ENCODE measurements around the gene C19orf18. TPM values are rescaled to one million over a fixed set of nuclear protein-coding genes. Genes with fewer than 3 reads are reported as not detected.

The C19orf18 gene
- 0.95 TPM for polyA plus RNA-seq (2013, experiment 1 of 2)
- 1.1 TPM for polyA plus RNA-seq (2013, experiment 2 of 2)

DNA sequence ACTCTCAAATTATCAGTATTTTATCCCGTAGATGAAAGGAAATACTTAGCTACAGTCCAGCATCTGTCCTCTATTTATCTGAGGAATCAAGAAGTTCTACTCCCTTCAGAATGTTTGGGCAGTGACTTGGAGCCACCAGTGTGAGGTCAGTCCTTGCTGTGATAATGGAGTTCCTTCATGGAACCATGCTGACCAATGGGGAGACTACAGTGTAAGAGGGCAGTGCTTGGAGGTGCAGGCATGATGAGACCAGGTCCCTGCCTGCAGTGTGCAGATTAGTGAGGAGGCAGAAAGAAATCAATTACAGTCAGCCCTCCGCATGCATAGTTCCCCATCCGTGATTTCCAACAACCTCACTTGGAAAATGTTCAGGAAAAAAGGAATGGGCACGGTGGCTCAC lies at the start of gene C19orf18:
Gene C19orf18, minus strand, starts transcription at position 101 of the 400 bp plus-strand sequence. CDS start 102 bp downstream, outside the sequence.
- Histone ChIP-seq H2BK120ac (ENCODE audit: low read depth, low read length) (no peak within 1 kb of the TSS), H3K9ac (ENCODE audit: low read depth, low read length, poor library complexity) (no peak within 1 kb of the TSS), H3K4ac (ENCODE audit: low read length) (no peak within 1 kb of the TSS), H3K27ac (replicated peaks; ENCODE audit: low read length) (no peak within 1 kb of the TSS), H3K4me2 (ENCODE audit: insufficient read depth, low read length, poor library complexity, severe bottlenecking) (no peak within 1 kb of the TSS), H4K91ac (ENCODE audit: low read depth, low read length, poor library complexity) (no peak within 1 kb of the TSS), H2BK12ac (ENCODE audit: low read length) (no peak within 1 kb of the TSS), H2AFZ (ENCODE audit: low read length) (no peak within 1 kb of the TSS), H2BK5ac (ENCODE audit: low read length) (no peak within 1 kb of the TSS), H3K79me1 (ENCODE audit: low read depth, low read length) (no peaks in the 10 kb centered on the region), H3K9me3 (replicated peaks in 1 of 2; ENCODE audit: control insufficient read depth in 2 of 2, insufficient read depth in 1 of 2, low read depth in 1 of 2, low read length in 2 of 2) (peaks cover 62 to 85% of the 10 kb centered on the region in 2 donors), H2BK15ac (ENCODE audit: low read length) (no peak within 1 kb of the TSS), H3K14ac (ENCODE audit: low read length) (no peak within 1 kb of the TSS), H3K27me3 (ENCODE audit: control insufficient read depth in 3 of 3, insufficient read depth in 3 of 3, low read depth in 1 of 3, low read length in 3 of 3) (no peaks in the 10 kb centered on the region), H3K23ac (ENCODE audit: low read depth, low read length, poor library complexity) (no peak within 1 kb of the TSS), H3K36me3 (replicated peaks in 1 of 2; ENCODE audit: control insufficient read depth in 2 of 2, insufficient read depth in 2 of 2, low read length in 2 of 2) (peaks cover 24 to 57% of the 10 kb centered on the region in 2 donors), H2AK5ac (ENCODE audit: low read depth, low read length) (no peak within 1 kb of the TSS), H4K8ac (ENCODE audit: low read depth, low read length) (no peak within 1 kb of the TSS), H3K4me3 (ENCODE audit: low read length in 2 of 2) (no peak within 1 kb of the TSS), H3K18ac (ENCODE audit: low read length) (no peak within 1 kb of the TSS), H3K4me1 (ENCODE audit: control insufficient read depth in 2 of 2, insufficient read depth in 1 of 2, low read depth in 1 of 2, low read length in 2 of 2) (no peaks in the 10 kb centered on the region)
- WGBS, 2 donors (ENCODE audit: extremely low coverage in 2 of 2, insufficient read length in 2 of 2, insufficient replicate concordance in 1 of 2), result no CpG with 5 or more reads among the region's 4 CpGs
- no peak for DNase-seq (ENCODE audit: low spot score)

DNA sequence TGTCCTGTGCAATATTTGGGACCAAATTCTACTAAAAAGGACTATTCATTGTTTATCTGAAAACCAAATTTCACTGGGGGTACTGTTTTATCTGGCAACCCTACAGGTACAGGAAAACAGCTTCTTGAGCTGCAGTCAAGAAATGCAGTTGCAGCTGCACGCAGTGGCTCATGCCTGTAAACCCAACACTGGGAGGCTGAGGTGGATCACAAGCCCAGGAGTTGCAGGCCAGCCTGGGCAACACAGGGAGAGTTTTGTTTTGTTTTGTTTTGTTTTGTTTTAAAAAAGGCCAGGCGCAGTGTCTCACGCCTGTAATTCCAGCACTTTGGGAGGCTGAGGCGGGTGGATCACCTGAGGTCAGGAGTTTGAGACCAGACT lies 47.9 kb upstream of the C19orf18 start:
- no peak overlapping the region for H2BK5ac ChIP-seq (ENCODE audit: low read length)
- no CpG with 5 or more reads among the region's 4 CpGs for WGBS, 2 donors (ENCODE audit: extremely low coverage in 2 of 2, insufficient read length in 2 of 2, insufficient replicate concordance in 1 of 2)
- H3K4ac ChIP-seq (ENCODE audit: low read length), result no peak overlapping the region
- H2AFZ ChIP-seq (ENCODE audit: low read length), result no peak overlapping the region
- no peak overlapping the region for H2AK5ac ChIP-seq (ENCODE audit: low read depth, low read length)
- H3K36me3 ChIP-seq (replicated peaks in 1 of 2; ENCODE audit: control insufficient read depth in 2 of 2, insufficient read depth in 2 of 2, low read length in 2 of 2), result no peaks in the 10 kb centered on the region
- no peak overlapping the region for H4K8ac ChIP-seq (ENCODE audit: low read depth, low read length)
- peaks cover 22 to 24% of the 10 kb centered on the region in 2 donors for H3K9me3 ChIP-seq (replicated peaks in 1 of 2; ENCODE audit: control insufficient read depth in 2 of 2, insufficient read depth in 1 of 2, low read depth in 1 of 2, low read length in 2 of 2)
- no peak overlapping the region for H3K27ac ChIP-seq (replicated peaks; ENCODE audit: low read length)
- H3K9ac ChIP-seq (ENCODE audit: low read depth, low read length, poor library complexity), result no peak overlapping the region
- no peaks in the 10 kb centered on the region for H3K79me1 ChIP-seq (ENCODE audit: low read depth, low read length)
- H3K4me3 ChIP-seq (ENCODE audit: low read length in 2 of 2), result no peak overlapping the region
- H2BK15ac ChIP-seq (ENCODE audit: low read length), result no peak overlapping the region
- H3K27me3 ChIP-seq (ENCODE audit: control insufficient read depth in 3 of 3, insufficient read depth in 3 of 3, low read depth in 1 of 3, low read length in 3 of 3), result no peaks in the 10 kb centered on the region
- H4K91ac ChIP-seq (ENCODE audit: low read depth, low read length, poor library complexity), result no peak overlapping the region
- no peak overlapping the region for H3K18ac ChIP-seq (ENCODE audit: low read length)
- no peak overlapping the region for H2BK120ac ChIP-seq (ENCODE audit: low read depth, low read length)
- no peak overlapping the region for H3K4me2 ChIP-seq (ENCODE audit: insufficient read depth, low read length, poor library complexity, severe bottlenecking)
- no peak overlapping the region for H3K14ac ChIP-seq (ENCODE audit: low read length)
- no peak for DNase-seq (ENCODE audit: low spot score)
- H3K23ac ChIP-seq (ENCODE audit: low read depth, low read length, poor library complexity), result no peak overlapping the region
- no peak overlapping the region for H2BK12ac ChIP-seq (ENCODE audit: low read length)
- H3K4me1 ChIP-seq (ENCODE audit: control insufficient read depth in 2 of 2, insufficient read depth in 1 of 2, low read depth in 1 of 2, low read length in 2 of 2), result no peaks in the 10 kb centered on the region

DNA sequence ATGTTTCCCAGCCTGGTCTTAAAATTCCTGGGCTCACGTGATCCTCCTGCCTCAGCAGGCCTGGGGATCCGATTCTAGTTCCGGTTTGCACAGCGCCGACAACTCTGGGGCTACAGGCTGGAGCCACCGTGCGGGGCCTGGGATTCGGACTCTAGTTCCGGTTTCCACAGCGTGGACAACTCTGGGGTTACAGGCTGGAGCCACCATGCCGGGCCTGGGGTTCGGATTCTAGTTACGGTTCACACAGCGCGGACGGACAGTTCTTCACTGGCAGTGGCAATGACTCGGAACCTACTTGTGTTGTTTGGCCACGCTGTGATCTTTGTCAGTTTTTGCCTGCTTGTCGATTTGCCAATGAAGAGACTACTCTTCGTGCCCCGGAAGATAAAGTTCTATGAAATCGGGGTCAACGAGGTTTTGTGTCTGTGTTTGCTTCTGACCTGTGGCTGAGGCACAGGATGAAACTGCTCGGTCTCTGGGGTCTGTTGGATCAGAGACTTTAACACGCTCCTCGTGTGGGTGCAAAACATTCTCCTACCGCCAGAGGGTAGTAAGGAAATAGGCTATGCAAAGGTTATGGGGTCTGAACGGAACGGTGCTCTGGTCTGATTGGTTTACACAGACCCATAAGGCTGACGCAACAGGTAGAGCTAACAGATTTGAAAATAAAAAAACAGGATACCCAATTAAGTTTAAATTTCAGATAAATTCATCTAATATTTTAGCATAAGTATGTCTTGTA lies 47.4 kb upstream of the C19orf18 start:
- Histone ChIP-seq H3K79me1 (ENCODE audit: low read depth, low read length) (no peaks in the 10 kb centered on the region), H3K4me3 (ENCODE audit: low read length in 2 of 2) (no peak overlapping the region), H3K23ac (ENCODE audit: low read depth, low read length, poor library complexity) (no peak overlapping the region), H3K9ac (ENCODE audit: low read depth, low read length, poor library complexity) (no peak overlapping the region), H2BK5ac (ENCODE audit: low read length) (no peak overlapping the region), H4K91ac (ENCODE audit: low read depth, low read length, poor library complexity) (no peak overlapping the region), H3K36me3 (replicated peaks in 1 of 2; ENCODE audit: control insufficient read depth in 2 of 2, insufficient read depth in 2 of 2, low read length in 2 of 2) (no peaks in the 10 kb centered on the region), H3K14ac (ENCODE audit: low read length) (no peak overlapping the region), H2BK120ac (ENCODE audit: low read depth, low read length) (no peak overlapping the region), H3K27me3 (ENCODE audit: control insufficient read depth in 3 of 3, insufficient read depth in 3 of 3, low read depth in 1 of 3, low read length in 3 of 3) (no peaks in the 10 kb centered on the region), H3K4me1 (ENCODE audit: control insufficient read depth in 2 of 2, insufficient read depth in 1 of 2, low read depth in 1 of 2, low read length in 2 of 2) (no peaks in the 10 kb centered on the region), H3K18ac (ENCODE audit: low read length) (no peak overlapping the region), H3K9me3 (replicated peaks in 1 of 2; ENCODE audit: control insufficient read depth in 2 of 2, insufficient read depth in 1 of 2, low read depth in 1 of 2, low read length in 2 of 2) (peaks cover 25 to 30% of the 10 kb centered on the region in 2 donors), H2BK12ac (ENCODE audit: low read length) (no peak overlapping the region), H2AFZ (ENCODE audit: low read length) (peak overlapping the region; percentile 59), H3K27ac (replicated peaks; ENCODE audit: low read length) (no peak overlapping the region), H3K4me2 (ENCODE audit: insufficient read depth, low read length, poor library complexity, severe bottlenecking) (no peak overlapping the region), H2AK5ac (ENCODE audit: low read depth, low read length) (no peak overlapping the region), H2BK15ac (ENCODE audit: low read length) (no peak overlapping the region), H4K8ac (ENCODE audit: low read depth, low read length) (no peak overlapping the region), H3K4ac (ENCODE audit: low read length) (no peak overlapping the region)
- no CpG with 5 or more reads among the region's 30 CpGs for WGBS, 2 donors (ENCODE audit: extremely low coverage in 2 of 2, insufficient read length in 2 of 2, insufficient replicate concordance in 1 of 2)
- peak; percentile 33 for DNase-seq (ENCODE audit: low spot score)

DNA sequence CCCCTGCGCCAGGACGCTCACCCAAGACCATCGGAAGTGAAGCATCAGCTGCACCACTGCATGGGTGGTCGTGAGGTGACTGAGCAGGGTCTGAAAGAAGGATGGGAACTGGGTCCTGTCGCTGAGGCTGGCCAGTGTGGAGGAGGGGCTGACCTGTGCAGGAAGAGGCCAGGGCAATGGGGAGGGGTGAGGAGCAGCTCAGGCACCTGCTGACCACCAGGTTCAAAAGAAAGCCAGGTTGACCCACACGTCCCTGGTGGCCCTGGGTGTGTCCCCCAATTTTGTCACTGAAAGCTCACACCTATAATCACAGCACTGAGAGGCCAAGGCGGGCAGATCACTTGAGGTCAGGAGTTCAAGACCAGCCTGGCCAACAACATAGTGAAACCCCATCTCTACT lies 45.8 kb upstream of the C19orf18 start:
- Histone ChIP-seq H2BK12ac (ENCODE audit: low read length) (no peak overlapping the region), H4K91ac (ENCODE audit: low read depth, low read length, poor library complexity) (no peak overlapping the region), H3K14ac (ENCODE audit: low read length) (no peak overlapping the region), H3K36me3 (replicated peaks in 1 of 2; ENCODE audit: control insufficient read depth in 2 of 2, insufficient read depth in 2 of 2, low read length in 2 of 2) (no peaks in the 10 kb centered on the region), H3K4ac (ENCODE audit: low read length) (no peak overlapping the region), H3K4me2 (ENCODE audit: insufficient read depth, low read length, poor library complexity, severe bottlenecking) (no peak overlapping the region), H4K8ac (ENCODE audit: low read depth, low read length) (no peak overlapping the region), H2BK15ac (ENCODE audit: low read length) (no peak overlapping the region), H2AK5ac (ENCODE audit: low read depth, low read length) (no peak overlapping the region), H3K27ac (replicated peaks; ENCODE audit: low read length) (no peak overlapping the region), H2BK120ac (ENCODE audit: low read depth, low read length) (no peak overlapping the region), H3K4me1 (ENCODE audit: control insufficient read depth in 2 of 2, insufficient read depth in 1 of 2, low read depth in 1 of 2, low read length in 2 of 2) (no peaks in the 10 kb centered on the region), H3K9me3 (replicated peaks in 1 of 2; ENCODE audit: control insufficient read depth in 2 of 2, insufficient read depth in 1 of 2, low read depth in 1 of 2, low read length in 2 of 2) (peaks cover 25 to 30% of the 10 kb centered on the region in 2 donors), H3K79me1 (ENCODE audit: low read depth, low read length) (no peaks in the 10 kb centered on the region), H3K18ac (ENCODE audit: low read length) (no peak overlapping the region), H3K4me3 (ENCODE audit: low read length in 2 of 2) (peak overlapping the region in 1 of 2 donors; percentile 10), H3K27me3 (ENCODE audit: control insufficient read depth in 3 of 3, insufficient read depth in 3 of 3, low read depth in 1 of 3, low read length in 3 of 3) (no peaks in the 10 kb centered on the region), H2AFZ (ENCODE audit: low read length) (no peak overlapping the region), H3K9ac (ENCODE audit: low read depth, low read length, poor library complexity) (no peak overlapping the region), H3K23ac (ENCODE audit: low read depth, low read length, poor library complexity) (no peak overlapping the region), H2BK5ac (ENCODE audit: low read length) (no peak overlapping the region)
- DNase-seq (ENCODE audit: low spot score), result no peak
- WGBS, 2 donors (ENCODE audit: extremely low coverage in 2 of 2, insufficient read length in 2 of 2, insufficient replicate concordance in 1 of 2), result no CpG with 5 or more reads among the region's 7 CpGs
